GM21529 (cell line): ENCODE data around the gene TTC39C.

Experiments used
- ATAC-seq: cut with Tn5 transposase; IDR thresholded peaks from one replicate; pipeline ENCODE4 v1.9.1; 2021; ENCODE audit not compliant: unreplicated experiment

TTC39C gene

DNA sequence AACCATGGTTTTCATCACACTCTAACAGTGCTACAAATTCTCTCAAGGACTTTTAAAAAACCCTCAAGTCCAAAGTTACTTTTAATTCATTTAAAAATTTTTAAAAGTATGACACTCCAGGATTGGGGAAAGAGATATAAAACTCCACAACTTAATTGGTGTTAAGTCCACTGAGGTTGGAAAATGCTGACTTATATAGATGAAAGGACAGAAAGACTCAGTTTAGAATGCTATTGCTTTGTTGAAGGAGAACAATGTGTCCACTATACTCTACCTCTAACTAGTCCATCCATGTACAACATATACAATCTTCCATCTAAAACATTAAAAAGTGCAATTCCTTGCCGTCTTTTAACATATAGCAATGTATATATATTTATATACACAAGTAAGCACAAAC lies 165.5 kb downstream of the TTC39C start:
- no peak for ATAC-seq

DNA sequence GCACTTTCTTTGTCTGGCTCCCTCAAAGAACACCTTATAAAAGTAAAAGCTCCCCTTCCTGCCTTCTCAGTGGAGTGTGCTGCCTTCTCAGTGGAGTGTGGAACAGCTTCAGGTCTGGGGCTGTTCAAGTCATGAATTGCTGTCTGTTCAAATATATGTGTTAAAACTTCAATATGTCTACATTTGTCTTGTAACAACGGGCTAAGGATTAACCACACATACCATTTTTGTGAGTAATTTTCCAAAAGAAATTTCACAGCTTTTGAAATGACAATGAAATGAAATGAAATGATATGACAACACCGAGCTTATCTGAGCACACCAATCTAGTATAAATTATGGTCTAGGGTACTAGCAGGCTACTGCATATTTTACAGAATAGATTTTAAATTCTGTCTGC lies 167.3 kb downstream of the TTC39C start:
- ATAC-seq, result no peak
